Prostate gland (tissue), 2 donors: ENCODE measurements around the gene C4A.
"Not testable (repeated sequence)": the region's sequence is repeated elsewhere in the genome, so short reads cannot be mapped to it uniquely, and the experiment has no call there.

Experiments used
- POLR2A ChIP-seq: fragments of 450-650 bp; IDR thresholded peaks from one replicate; pipeline ENCODE4 v1.6.1; 2016; ENCODE audit warnings: antibody characterized with exemption, mild to moderate bottlenecking
- TF ChIP-seq, protein P1 (sequence below), 4 experiments: fragments of 200-600 bp in 2 of 4; fragments of 450-650 bp in 2 of 4; sonication (generic) in 2 of 4; IDR thresholded peaks; 1 replicate in 3 of 4; 2 replicates in 1 of 4; pipeline ENCODE4 v1.5.1; 2016 to 2019; ENCODE audit warnings: antibody characterized with exemption in 4 of 4, mild to moderate bottlenecking in 2 of 4, moderate library complexity in 2 of 4

- TF ChIP-seq, protein P1, sequence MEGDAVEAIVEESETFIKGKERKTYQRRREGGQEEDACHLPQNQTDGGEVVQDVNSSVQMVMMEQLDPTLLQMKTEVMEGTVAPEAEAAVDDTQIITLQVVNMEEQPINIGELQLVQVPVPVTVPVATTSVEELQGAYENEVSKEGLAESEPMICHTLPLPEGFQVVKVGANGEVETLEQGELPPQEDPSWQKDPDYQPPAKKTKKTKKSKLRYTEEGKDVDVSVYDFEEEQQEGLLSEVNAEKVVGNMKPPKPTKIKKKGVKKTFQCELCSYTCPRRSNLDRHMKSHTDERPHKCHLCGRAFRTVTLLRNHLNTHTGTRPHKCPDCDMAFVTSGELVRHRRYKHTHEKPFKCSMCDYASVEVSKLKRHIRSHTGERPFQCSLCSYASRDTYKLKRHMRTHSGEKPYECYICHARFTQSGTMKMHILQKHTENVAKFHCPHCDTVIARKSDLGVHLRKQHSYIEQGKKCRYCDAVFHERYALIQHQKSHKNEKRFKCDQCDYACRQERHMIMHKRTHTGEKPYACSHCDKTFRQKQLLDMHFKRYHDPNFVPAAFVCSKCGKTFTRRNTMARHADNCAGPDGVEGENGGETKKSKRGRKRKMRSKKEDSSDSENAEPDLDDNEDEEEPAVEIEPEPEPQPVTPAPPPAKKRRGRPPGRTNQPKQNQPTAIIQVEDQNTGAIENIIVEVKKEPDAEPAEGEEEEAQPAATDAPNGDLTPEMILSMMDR (IDR thresholded peaks at IDR 0.05): not testable (repeated sequence)
- not testable (repeated sequence) for TF ChIP-seq POLR2A
Measured at GRCh38 chr6:32044916-32045315, 63.1 kb downstream of the C4A start.
